ENCODE results near the gene CACYBP. TPM values are rescaled to one million over a fixed set of nuclear protein-coding genes. Genes with fewer than 3 reads are reported as not detected.

The CACYBP gene
- total RNA-seq, 4 donors from 2014 or later = 53.2 to 149 (median 89.1) TPM

GRCh38 chr1:174988539-174988938, 11.2 kb upstream of the CACYBP start:
- no peak for DNase-seq (ENCODE audit: low spot score)
- no peak for ATAC-seq (ENCODE audit: low FRiP score)
- no peak for TF ChIP-seq CTCF (IDR thresholded peaks at IDR 0.05)

GRCh38 chr1:174988986-174989385, 10.8 kb upstream of the CACYBP start:
- DNase-seq (ENCODE audit: low spot score) (no peak), ATAC-seq (ENCODE audit: low FRiP score) (no peak)
- no peak for TF ChIP-seq CTCF (IDR thresholded peaks at IDR 0.05)

- DNase-seq (ENCODE audit: low spot score) (no peak), ATAC-seq (ENCODE audit: low FRiP score) (peak; percentile 50)
- no peak for TF ChIP-seq CTCF (IDR thresholded peaks at IDR 0.05)
Observed at GRCh38 chr1:174989536-174990220, 10.1 kb upstream of the CACYBP start.

GRCh38 chr1:174990382-174990999, 9.3 kb upstream of the CACYBP start:
- ATAC-seq (ENCODE audit: low FRiP score) = peak; percentile 91
- no peak for TF ChIP-seq CTCF (IDR thresholded peaks at IDR 0.05)
- DNase-seq (ENCODE audit: low spot score) = no peak

GRCh38 chr1:174991473-174991872, 8.3 kb upstream of the CACYBP start:
- no peak for ATAC-seq (ENCODE audit: low FRiP score)
- TF ChIP-seq CTCF (IDR thresholded peaks at IDR 0.05) = no peak
- DNase-seq (ENCODE audit: low spot score) = no peak

GRCh38 chr1:174995121-174995520, 4.6 kb upstream of the CACYBP start:
- DNase-seq (ENCODE audit: low spot score) (no peak), ATAC-seq (ENCODE audit: low FRiP score) (no peak)
- no peak for TF ChIP-seq CTCF (IDR thresholded peaks at IDR 0.05)

GRCh38 chr1:174995916-174996315, 3.8 kb upstream of the CACYBP start:
- ATAC-seq (ENCODE audit: low FRiP score) = no peak
- DNase-seq (ENCODE audit: low spot score) = no peak
- no peak for TF ChIP-seq CTCF (IDR thresholded peaks at IDR 0.05)
